ENCODE results near the gene MAGIX.

GRCh38 chrX:49214996-49215526 is 52.5 kb downstream of the MAGIX start:
- TF ChIP-seq ZNF426 (tag by site-specific recombination; IDR thresholded peaks at IDR 0.05) (no peak), OSR2 (tag by site-specific recombination; IDR thresholded peaks at IDR 0.05) (no peak), ZNF843 (tag by site-specific recombination; IDR thresholded peaks at IDR 0.05) (no peak), ZNF112 (tag by site-specific recombination; IDR thresholded peaks at IDR 0.05) (no peak), ZNF623 (tag by site-specific recombination; IDR thresholded peaks at IDR 0.05) (no peak), GLIS1 (tag by site-specific recombination; IDR thresholded peaks at IDR 0.05) (no peak), SP2 (tag by site-specific recombination; IDR thresholded peaks at IDR 0.05) (no peak), ZBTB20 (tag by site-specific recombination; IDR thresholded peaks at IDR 0.05) (no peak), ZNF221 (tag by site-specific recombination; IDR thresholded peaks at IDR 0.05; ENCODE audit: borderline replicate concordance) (no peak), ZNF830 (tag by site-specific recombination; IDR thresholded peaks at IDR 0.05; ENCODE audit: low read depth) (no peak), TCF7L2 (IDR thresholded peaks at IDR 0.05; ENCODE audit: borderline replicate concordance, low read depth, low read length) (no peak)
- TF ChIP-seq, protein P1, sequence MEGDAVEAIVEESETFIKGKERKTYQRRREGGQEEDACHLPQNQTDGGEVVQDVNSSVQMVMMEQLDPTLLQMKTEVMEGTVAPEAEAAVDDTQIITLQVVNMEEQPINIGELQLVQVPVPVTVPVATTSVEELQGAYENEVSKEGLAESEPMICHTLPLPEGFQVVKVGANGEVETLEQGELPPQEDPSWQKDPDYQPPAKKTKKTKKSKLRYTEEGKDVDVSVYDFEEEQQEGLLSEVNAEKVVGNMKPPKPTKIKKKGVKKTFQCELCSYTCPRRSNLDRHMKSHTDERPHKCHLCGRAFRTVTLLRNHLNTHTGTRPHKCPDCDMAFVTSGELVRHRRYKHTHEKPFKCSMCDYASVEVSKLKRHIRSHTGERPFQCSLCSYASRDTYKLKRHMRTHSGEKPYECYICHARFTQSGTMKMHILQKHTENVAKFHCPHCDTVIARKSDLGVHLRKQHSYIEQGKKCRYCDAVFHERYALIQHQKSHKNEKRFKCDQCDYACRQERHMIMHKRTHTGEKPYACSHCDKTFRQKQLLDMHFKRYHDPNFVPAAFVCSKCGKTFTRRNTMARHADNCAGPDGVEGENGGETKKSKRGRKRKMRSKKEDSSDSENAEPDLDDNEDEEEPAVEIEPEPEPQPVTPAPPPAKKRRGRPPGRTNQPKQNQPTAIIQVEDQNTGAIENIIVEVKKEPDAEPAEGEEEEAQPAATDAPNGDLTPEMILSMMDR (tag by site-specific recombination; IDR thresholded peaks at IDR 0.05): no peak

All from HEK293 (cell line).